Measurements from ENCODE around the gene TRPC4AP.

Gene TRPC4AP

DNA sequence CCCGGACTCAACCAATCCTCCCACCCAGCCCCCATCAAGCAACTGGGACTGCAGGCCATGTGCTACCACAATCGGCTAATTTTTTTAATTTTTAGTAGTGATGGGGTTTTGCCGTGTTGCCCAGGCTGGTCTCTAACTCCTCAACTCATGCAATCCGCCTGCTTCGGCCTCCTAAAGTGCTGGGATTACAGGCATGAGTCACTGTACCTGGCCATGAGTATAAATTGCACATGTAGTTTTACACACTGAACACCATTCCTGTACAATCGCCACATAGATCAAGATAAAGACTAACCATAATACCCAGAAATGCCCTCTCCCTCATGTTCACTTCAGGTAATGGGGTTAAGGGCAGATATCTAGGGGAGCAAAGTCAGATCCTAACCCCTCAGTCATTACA lies 26.4 kb downstream of the TRPC4AP start:
- TF ChIP-seq, protein P1, sequence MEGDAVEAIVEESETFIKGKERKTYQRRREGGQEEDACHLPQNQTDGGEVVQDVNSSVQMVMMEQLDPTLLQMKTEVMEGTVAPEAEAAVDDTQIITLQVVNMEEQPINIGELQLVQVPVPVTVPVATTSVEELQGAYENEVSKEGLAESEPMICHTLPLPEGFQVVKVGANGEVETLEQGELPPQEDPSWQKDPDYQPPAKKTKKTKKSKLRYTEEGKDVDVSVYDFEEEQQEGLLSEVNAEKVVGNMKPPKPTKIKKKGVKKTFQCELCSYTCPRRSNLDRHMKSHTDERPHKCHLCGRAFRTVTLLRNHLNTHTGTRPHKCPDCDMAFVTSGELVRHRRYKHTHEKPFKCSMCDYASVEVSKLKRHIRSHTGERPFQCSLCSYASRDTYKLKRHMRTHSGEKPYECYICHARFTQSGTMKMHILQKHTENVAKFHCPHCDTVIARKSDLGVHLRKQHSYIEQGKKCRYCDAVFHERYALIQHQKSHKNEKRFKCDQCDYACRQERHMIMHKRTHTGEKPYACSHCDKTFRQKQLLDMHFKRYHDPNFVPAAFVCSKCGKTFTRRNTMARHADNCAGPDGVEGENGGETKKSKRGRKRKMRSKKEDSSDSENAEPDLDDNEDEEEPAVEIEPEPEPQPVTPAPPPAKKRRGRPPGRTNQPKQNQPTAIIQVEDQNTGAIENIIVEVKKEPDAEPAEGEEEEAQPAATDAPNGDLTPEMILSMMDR (IDR thresholded peaks at IDR 0.05), result no peak
- Histone ChIP-seq H3K4me3 (no peak overlapping the region), H3K27ac (no peak overlapping the region)
- DNase-seq (ENCODE audit: low spot score), result no peak

DNA sequence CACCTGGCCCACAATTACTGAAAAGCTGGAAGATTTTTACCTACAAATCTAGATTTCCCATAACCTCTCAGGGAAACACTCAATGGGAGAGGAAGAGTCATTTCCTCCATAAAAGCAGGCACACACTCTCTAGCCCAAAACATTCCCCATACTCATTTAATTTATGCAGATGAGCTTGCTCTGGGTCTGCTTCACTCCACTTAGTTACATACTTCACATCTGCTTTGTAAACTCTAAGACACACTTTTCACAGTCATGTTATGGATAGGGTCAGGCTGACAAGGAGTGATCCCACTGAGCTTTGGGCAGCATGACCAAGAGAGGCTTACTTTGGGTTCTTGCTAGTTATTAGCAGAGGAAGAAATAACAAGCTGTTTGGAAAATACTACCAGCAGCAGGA lies 27.4 kb downstream of the TRPC4AP start:
- DNase-seq (ENCODE audit: low spot score), result no peak
- Histone ChIP-seq H3K27ac (no peak overlapping the region), H3K4me3 (no peak overlapping the region)
- TF ChIP-seq, protein P1 (IDR thresholded peaks at IDR 0.05), result no peak

DNA sequence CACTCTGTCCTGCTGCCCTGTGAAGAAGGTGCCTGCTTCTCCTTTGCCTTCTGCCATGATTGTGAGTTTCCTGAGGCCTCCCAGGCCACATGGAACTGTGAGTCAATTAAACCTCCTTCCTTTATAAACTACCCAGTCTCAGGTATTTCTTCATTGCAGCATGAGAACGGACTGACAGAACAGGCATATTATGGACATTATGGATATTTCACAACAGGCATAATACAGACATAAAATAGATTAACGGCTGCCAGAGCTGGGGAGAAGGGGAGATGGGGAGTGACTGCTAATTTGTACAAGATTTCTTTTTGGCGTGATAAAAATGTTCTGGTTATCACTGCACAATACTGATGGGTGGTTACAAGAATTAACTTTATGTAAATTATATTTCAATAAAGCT lies 29.4 kb downstream of the TRPC4AP start:
- TF ChIP-seq, protein P1 (IDR thresholded peaks at IDR 0.05), result no peak

DNA sequence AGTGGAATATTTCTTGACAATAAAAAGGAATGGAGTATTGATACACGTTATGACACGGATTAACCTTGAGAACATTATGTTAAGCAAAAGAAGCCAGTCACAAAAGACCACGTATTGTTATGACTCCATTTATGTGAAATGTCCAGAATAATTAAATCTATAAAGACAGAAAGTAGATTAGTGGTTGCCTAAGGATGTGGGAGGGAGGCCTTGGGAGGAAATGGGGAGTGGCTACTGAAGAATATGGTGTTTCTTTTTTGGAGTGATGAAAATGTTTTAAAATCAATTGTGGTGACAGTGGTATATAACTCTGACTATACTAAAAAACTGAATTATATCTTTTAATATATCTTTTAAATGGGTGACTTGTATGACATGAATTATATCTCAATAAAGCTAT lies 30.1 kb downstream of the TRPC4AP start:
- Histone ChIP-seq H3K4me3 (no peak overlapping the region), H3K27ac (no peak overlapping the region)
- no peak for DNase-seq (ENCODE audit: low spot score)
- TF ChIP-seq, protein P1 (IDR thresholded peaks at IDR 0.05), result no peak

More for the DNA sequence above, 29.4 kb downstream of the TRPC4AP start:
- no peak overlapping the region for H3K27ac ChIP-seq
- DNase-seq (ENCODE audit: low spot score), result no peak
- no peak overlapping the region for H3K4me3 ChIP-seq

DNA sequence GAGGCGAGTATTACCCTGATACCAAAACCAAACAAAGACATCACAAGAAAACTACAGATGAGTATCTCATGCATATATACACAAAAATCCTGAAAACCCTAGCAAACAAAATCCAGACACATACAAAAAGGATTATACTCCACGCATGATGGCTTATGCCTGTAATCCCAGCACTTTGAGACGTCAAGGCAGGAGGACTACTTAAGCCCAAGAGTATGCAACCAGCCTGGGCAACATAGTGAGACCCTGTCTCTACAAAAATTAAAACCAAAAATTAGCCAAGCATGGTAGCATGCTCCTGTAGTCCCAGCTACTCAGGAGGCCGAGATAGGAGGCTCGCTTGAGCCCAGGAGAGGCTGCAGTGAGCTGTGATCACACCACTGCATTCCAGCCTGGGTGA lies 32.4 kb downstream of the TRPC4AP start:
- Histone ChIP-seq H3K4me3 (no peak overlapping the region), H3K27ac (no peak overlapping the region)
- TF ChIP-seq, protein P1 (IDR thresholded peaks at IDR 0.05), result no peak
- DNase-seq (ENCODE audit: low spot score), result no peak

DNA sequence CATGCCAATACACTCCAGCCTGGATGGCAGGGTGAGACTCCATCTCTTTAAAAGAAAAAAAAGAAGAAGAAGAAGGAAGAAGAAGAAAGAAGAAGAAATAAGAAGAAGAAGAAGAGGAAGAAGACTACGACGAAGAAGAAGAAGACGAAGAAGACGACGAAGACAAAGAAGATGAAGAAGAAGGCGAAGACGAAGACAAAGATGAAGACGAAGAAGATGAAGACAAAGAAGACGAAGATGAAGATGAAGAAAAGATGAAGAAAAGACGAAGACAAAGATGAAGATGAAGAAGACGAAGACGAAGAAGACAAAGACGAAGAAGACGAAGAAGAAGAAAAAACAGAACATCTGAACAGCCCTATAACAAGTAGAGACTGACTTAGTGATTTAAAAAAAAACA lies 33.0 kb downstream of the TRPC4AP start:
- TF ChIP-seq, protein P1 (IDR thresholded peaks at IDR 0.05), result no peak
- H3K27ac ChIP-seq, result no peak overlapping the region
- no peak for DNase-seq (ENCODE audit: low spot score)
- no peak overlapping the region for H3K4me3 ChIP-seq

DNA sequence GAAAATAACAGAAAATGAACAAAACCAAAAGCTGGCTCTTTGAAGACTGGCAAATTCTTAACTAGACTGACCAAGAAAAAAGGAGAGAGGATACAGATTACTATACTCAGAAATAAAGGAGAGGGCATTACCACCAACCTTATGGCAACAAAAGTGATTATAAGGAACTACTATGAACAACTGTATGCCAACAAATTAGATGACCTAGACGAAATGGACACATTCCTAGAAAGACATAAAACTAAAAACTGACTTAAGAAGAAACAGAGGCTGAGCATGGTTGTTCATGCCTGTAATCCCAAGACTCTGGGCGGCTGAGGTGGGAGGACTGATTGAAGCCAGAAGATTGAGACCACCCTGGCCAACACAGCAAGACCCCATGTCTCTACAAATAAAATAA lies 33.5 kb downstream of the TRPC4AP start:
- Histone ChIP-seq H3K4me3 (no peak overlapping the region), H3K27ac (no peak overlapping the region)
- TF ChIP-seq, protein P1 (IDR thresholded peaks at IDR 0.05), result no peak
- no peak for DNase-seq (ENCODE audit: low spot score)
